Hepatocyte (in vitro differentiated cells): ENCODE measurements around the gene LPCAT3.

Experiments used
- CTCF ChIP-seq: fragments of 200-600 bp; sonication (generic); IDR thresholded peaks from 2 replicates; pipeline ENCODE4 v1.5.1; 2016; ENCODE audit warnings: antibody characterized with exemption, mild to moderate bottlenecking; ENCODE audit not compliant: poor library complexity
- EZH2phosphoT487 ChIP-seq: fragments of 200-600 bp; sonication (generic); IDR thresholded peaks from one replicate; pipeline ENCODE4 v1.6.1; 2018; ENCODE audit warnings: antibody characterized with exemption, mild to moderate bottlenecking, low read depth, moderate library complexity; ENCODE audit not compliant: unreplicated experiment, severe bottlenecking

- TF ChIP-seq CTCF (no peak), EZH2phosphoT487 (no peak)
Observed at GRCh38 chr12:6954316-6955107, 63.8 kb downstream of the LPCAT3 start.
